SK-N-SH (cell line): ENCODE results near the gene SBF2. TPM values are rescaled to one million over a fixed set of nuclear protein-coding genes. Genes with fewer than 3 reads are reported as not detected.

Source experiments
- CTCF ChIA-PET: fragments of 300-600, 350-600 bp; formaldehyde crosslinking; extraction: SDS; loops from one replicate; lab custom pipeline; 2021; lab: Yijun Ruan, JAX
- POLR2A ChIA-PET: fragments of 350-600 bp; sonication (Branson Sonifier 250); formaldehyde crosslinking; extraction: SDS; loops from one replicate; lab custom pipeline; 2020; ENCODE audit warnings: antibody characterized with exemption, inconsistent platforms; lab: Yijun Ruan, JAX
- DNase-seq: peaks from one replicate; pipeline ENCODE4 v3.0.0; 2012
- H2AFZ ChIP-seq: fragments of 200-600 bp; sonication (generic); 2 replicates; pipeline ENCODE4 v1.8.1; 2016; ENCODE audit warnings: antibody characterized with exemption, mild to moderate bottlenecking, low read depth
- H3F3A ChIP-seq: fragments of 200-600 bp; sonication (generic); replicated peaks from 2 replicates; pipeline ENCODE3; 2016; ENCODE audit warnings: antibody characterized with exemption, mild to moderate bottlenecking; ENCODE audit not compliant: insufficient read depth
- H3K27ac ChIP-seq, 2 experiments: fragments of 200-500 bp in 1 of 2; fragments of 200-600 bp in 1 of 2; sonication (Bioruptor generic) in 1 of 2; sonication (generic), shearing (Covaris generic) in 1 of 2; 2 replicates each; pipeline versions ENCODE4 v1.5.1 to v1.6.1; 2014 to 2016; ENCODE audit warnings: low read depth in 2 of 2, inconsistent platforms in 1 of 2, low read length in 1 of 2, mild to moderate bottlenecking in 1 of 2, mixed read lengths in 1 of 2
- H3K27me3 ChIP-seq: fragments of 200-600 bp; sonication (generic), shearing (Covaris generic); 2 replicates; pipeline ENCODE4 v1.6.1; 2016; ENCODE audit warnings: mixed run types; ENCODE audit not compliant: insufficient read depth
- H3K36me3 ChIP-seq, 2 experiments: fragments of 200-500 bp in 1 of 2; fragments of 200-600 bp in 1 of 2; sonication (Bioruptor generic) in 1 of 2; sonication (generic) in 1 of 2; replicated peaks in 1 of 2; 2 replicates each; pipeline versions ENCODE3 to v1.5.1; 2014 to 2016; ENCODE audit warnings: low read length in 1 of 2, mild to moderate bottlenecking in 1 of 2; ENCODE audit not compliant: insufficient read depth in 2 of 2, control insufficient read depth in 1 of 2
- H3K4me1 ChIP-seq, 2 experiments: fragments of 200-500 bp in 1 of 2; fragments of 200-600 bp in 1 of 2; sonication (Bioruptor generic) in 1 of 2; sonication (generic), shearing (Covaris generic) in 1 of 2; 2 replicates each; pipeline versions ENCODE4 v1.5.1 to v1.6.1; 2014 to 2016; ENCODE audit warnings: low read depth in 1 of 2, low read length in 1 of 2, mixed run types in 1 of 2; ENCODE audit not compliant: insufficient read depth in 2 of 2, control insufficient read depth in 1 of 2
- H3K4me2 ChIP-seq: fragments of 200-600 bp; sonication (generic), shearing (Covaris generic); 2 replicates; pipeline ENCODE4 v1.6.1; 2017; ENCODE audit warnings: mixed run types
- H3K4me3 ChIP-seq, 2 experiments: fragments of 200-500 bp in 1 of 2; fragments of 200-600 bp in 1 of 2; sonication (Bioruptor generic) in 1 of 2; sonication (generic), shearing (Covaris generic) in 1 of 2; 2 replicates each; pipeline versions ENCODE4 v1.5.1 to v1.8.1; 2014 to 2016; ENCODE audit warnings: low read depth in 2 of 2, inconsistent platforms in 1 of 2, low read length in 1 of 2, mild to moderate bottlenecking in 1 of 2, mixed read lengths in 1 of 2, moderate library complexity in 1 of 2
- H3K79me2 ChIP-seq: fragments of 200-600 bp; sonication (generic); 2 replicates; pipeline ENCODE4 v1.8.1; 2017; ENCODE audit warnings: mild to moderate bottlenecking; ENCODE audit not compliant: insufficient read depth
- H3K9ac ChIP-seq: fragments of 200-600 bp; sonication (generic); 2 replicates; pipeline ENCODE4 v1.6.1; 2017; ENCODE audit warnings: mixed run types
- H3K9me2 ChIP-seq: fragments of 200-600 bp; sonication (generic); 2 replicates; pipeline ENCODE4 v1.6.1; 2017; ENCODE audit warnings: mixed run types
- H3K9me3 ChIP-seq: fragments of 200-600 bp; sonication (generic); 2 replicates; pipeline ENCODE4 v1.6.1; 2017; ENCODE audit warnings: mixed run types, mild to moderate bottlenecking, moderate library complexity
- H4K20me1 ChIP-seq: fragments of 200-600 bp; sonication (generic); 2 replicates; pipeline ENCODE4 v1.6.1; 2017; ENCODE audit warnings: mild to moderate bottlenecking, mixed run types; ENCODE audit not compliant: insufficient read depth
- CHD2 ChIP-seq: fragments of 150-350 bp; IDR thresholded peaks from 2 replicates; pipeline ENCODE4 v1.6.1; 2018; ENCODE audit warnings: low read length; ENCODE audit not compliant: partially characterized antibody
- EP300 ChIP-seq, 2 experiments: IDR thresholded peaks; 2 replicates each; pipeline versions ENCODE4 v1.4.0 to v1.6.1; 2012; ENCODE audit warnings: borderline replicate concordance in 1 of 2, low read depth in 1 of 2, low read length in 1 of 2
- FOSL2 ChIP-seq: IDR thresholded peaks from 2 replicates; pipeline ENCODE4 v1.4.0; 2012; ENCODE audit warnings: low read depth, mild to moderate bottlenecking, moderate library complexity, borderline replicate concordance
- FOXM1 ChIP-seq: IDR thresholded peaks from 2 replicates; pipeline ENCODE4 v1.4.0; 2012; ENCODE audit warnings: low read depth, mild to moderate bottlenecking
- IRF3 ChIP-seq: fragments of 150-350 bp; IDR thresholded peaks from 2 replicates; pipeline ENCODE4 v1.6.1; 2016; ENCODE audit warnings: mild to moderate bottlenecking, low read depth, low read length
- JUND ChIP-seq: IDR thresholded peaks from 2 replicates; pipeline ENCODE4 v1.4.0; 2012
- MEF2A ChIP-seq: IDR thresholded peaks from 2 replicates; pipeline ENCODE4 v1.4.0; 2012; ENCODE audit warnings: low read depth, borderline replicate concordance
- POLR2AphosphoS5 ChIP-seq: IDR thresholded peaks from 2 replicates; pipeline ENCODE4 v1.6.1; 2012; ENCODE audit warnings: low read depth, low read length
- RAD21 ChIP-seq: IDR thresholded peaks from 2 replicates; pipeline ENCODE4 v1.6.1; 2012; ENCODE audit warnings: mild to moderate bottlenecking, low read length
- REST ChIP-seq: IDR thresholded peaks from 2 replicates; pipeline ENCODE4 v1.6.1; 2012; ENCODE audit warnings: mild to moderate bottlenecking, low read depth, low read length, moderate library complexity
- RXRA ChIP-seq: IDR thresholded peaks from 2 replicates; pipeline ENCODE4 v1.4.0; 2012; ENCODE audit warnings: low read depth, mild to moderate bottlenecking, borderline replicate concordance
- SMC3 ChIP-seq: IDR thresholded peaks from 2 replicates; pipeline ENCODE4 v1.6.1; 2012; ENCODE audit warnings: low read depth, low read length, improper control_type of control experiment
- TAF1 ChIP-seq: IDR thresholded peaks from 2 replicates; pipeline ENCODE4 v1.6.1; 2012; ENCODE audit warnings: low read depth, mild to moderate bottlenecking, low read length, moderate library complexity, borderline replicate concordance
- TCF12 ChIP-seq: IDR thresholded peaks from 2 replicates; pipeline ENCODE4 v1.4.0; 2012
- USF1 ChIP-seq: IDR thresholded peaks from 2 replicates; pipeline ENCODE4 v1.4.0; 2012; ENCODE audit warnings: low read depth, borderline replicate concordance
- YY1 ChIP-seq: IDR thresholded peaks from 2 replicates; pipeline ENCODE4 v1.4.0; 2012; ENCODE audit warnings: low read depth, mild to moderate bottlenecking
- WGBS: methylation state at CpG from one replicate; pipeline ENCODE4 v1.1.6; 2017; ENCODE audit warnings: low lambda C conversion rate; 5-methylcytosine and 5-hydroxymethylcytosine counted together
- polyA plus RNA-seq, 3 experiments: library from polyadenylated mRNA; depleted of rRNA; stranded (reverse); fragments of >200 nt; gene quantifications; 2 replicates each; pipeline ENCODE4 v1.2.3, GENCODE V29; 2012

The SBF2 gene
- polyA plus RNA-seq, 1 of the 3 experiments (the other 2 are of a cell fraction) = 23.0 TPM

- H3K9me3 ChIP-seq = no peaks in the 10 kb centered on the region
- 59% methylated on average over 27 of the region's 29 CpGs for WGBS
- peaks cover 7 to 36% of the 10 kb centered on the region in 2 experiments for H3K4me1 ChIP-seq
- H3K79me2 ChIP-seq = peaks cover 23% of the 10 kb centered on the region; the same call in 1 of the 2 replicates
- peak; percentile 30 for DNase-seq
- peaks cover 30% of the 10 kb centered on the region for H3F3A ChIP-seq
- TF ChIP-seq YY1 = no peak
- TF ChIP-seq CHD2 = no peak
- no peak for TF ChIP-seq USF1
- TF ChIP-seq JUND = no peak
- no peak for TF ChIP-seq TAF1
- TF ChIP-seq RXRA = no peak
- TF ChIP-seq POLR2AphosphoS5 = no peak
- TF ChIP-seq SMC3 = no peak
- TF ChIP-seq TCF12 = no peak
- TF ChIP-seq FOSL2 = no peak; the same call in 1 of the 2 replicates
- TF ChIP-seq IRF3 = no peak
- no peak for TF ChIP-seq EP300 (IDR thresholded peaks at IDR 0.05; ENCODE audit: borderline replicate concordance in 1 of 2, low read depth in 1 of 2, low read length in 1 of 2)
- TF ChIP-seq RAD21 = no peak
- no peak for TF ChIP-seq FOXM1
- TF ChIP-seq REST = no peak
- TF ChIP-seq MEF2A = no peak
- POLR2A ChIA-PET = interaction anchor here (0.9 to 4.0 kb wide), 10 partner anchors 9 to 545 kb away, joined by 3 to 24 read pairs (median 4); partner anchors contain the start of genes EIF4G2 and SBF2
- H3K9me2 ChIP-seq = no peaks in the 10 kb centered on the region
- peak overlapping the region; percentile 79 for H3K9ac ChIP-seq
- H3K27ac ChIP-seq = peak overlapping the region; percentile 70 to 93
- H4K20me1 ChIP-seq = peaks cover 10% of the 10 kb centered on the region; the same call in 1 of the 2 replicates
- H2AFZ ChIP-seq = peak overlapping the region; percentile 91
- H3K36me3 ChIP-seq = peaks cover 0 to 5% of the 10 kb centered on the region in 2 experiments
- H3K4me2 ChIP-seq = peak overlapping the region; percentile 98
- H3K4me3 ChIP-seq = peak overlapping the region; percentile 66 to 87
- CTCF ChIA-PET = interaction anchor here (0.6 to 9.2 kb wide), 36 partner anchors 8 to 991 kb away, joined by 3 to 104 read pairs (median 4); no protein-coding TSS in a partner anchor
- H3K27me3 ChIP-seq = no peaks in the 10 kb centered on the region
Measured at GRCh38 chr11:10303558-10304363, 9.7 kb upstream of the SBF2 start.
